Measurements from ENCODE around the gene HYLS1. TPM values are rescaled to one million over a fixed set of nuclear protein-coding genes. Genes with fewer than 3 reads are reported as not detected.

The HYLS1 gene
- total RNA-seq, 1 donor from 2014 or later, result 6.2 TPM

GRCh38 chr11:125948278-125949051 lies 61.0 kb downstream of the HYLS1 start:
- DNase-seq (ENCODE audit: low read depth), result no peak

- no peak for DNase-seq (ENCODE audit: low read depth)
Observed at GRCh38 chr11:125949271-125950177, 62.1 kb downstream of the HYLS1 start.

- DNase-seq (ENCODE audit: low read depth), result no peak
Observed at GRCh38 chr11:125950178-125950490, 62.7 kb downstream of the HYLS1 start.

Other genes with a start within 250 kb of the HYLS1 start
- gene ACRV1, start 206.8 kb upstream of the HYLS1 start, total RNA-seq, result not detected in 2 replicates
- not detected in 2 replicates for gene PATE1, start 141.4 kb upstream of the HYLS1 start, total RNA-seq
- gene PATE2, start 108.8 kb upstream of the HYLS1 start, total RNA-seq, result 0.20 TPM in 1 of 2 replicates, not detected in the other
- gene PATE3, start 99.5 kb upstream of the HYLS1 start, total RNA-seq, result not detected in 2 replicates
- gene PATE4, start 54.4 kb upstream of the HYLS1 start, total RNA-seq, result not detected in 2 replicates
- gene PUS3, start 15.5 kb downstream of the HYLS1 start, total RNA-seq, result 15.8 and 23.4 TPM in 2 replicates
- gene DDX25, start 16.8 kb downstream of the HYLS1 start, total RNA-seq, result 0.10 TPM in 1 of 2 replicates, not detected in the other
- not detected in 2 replicates for gene VSIG10L2, start 58.4 kb downstream of the HYLS1 start, total RNA-seq
- 5.7 and 9.4 TPM in 2 replicates for gene CDON, start 175.2 kb downstream of the HYLS1 start, total RNA-seq